Osteoblast (primary cell): ENCODE data around the gene KRT75. TPM values are rescaled to one million over a fixed set of nuclear protein-coding genes. Genes with fewer than 3 reads are reported as not detected.

Source experiments
- DNase-seq: peaks from one replicate; pipeline ENCODE4 v3.0.0; 2011; ENCODE audit warnings: low spot score, mixed read lengths; ENCODE audit not compliant: insufficient read length; ENCODE audit errors: missing footprints
- H2AFZ ChIP-seq: 2 replicates; pipeline ENCODE4 v1.6.0; 2011; ENCODE audit warnings: mild to moderate bottlenecking, low read length
- H3K27ac ChIP-seq: 2 replicates; pipeline ENCODE4 v1.5.1; 2011; ENCODE audit warnings: mild to moderate bottlenecking, low read depth, low read length, moderate library complexity
- H3K27me3 ChIP-seq: 2 replicates; pipeline ENCODE4 v1.6.0; 2012; ENCODE audit warnings: mild to moderate bottlenecking, control low read depth, inconsistent platforms, low read length, moderate library complexity; ENCODE audit not compliant: insufficient read depth
- H3K36me3 ChIP-seq: 2 replicates; pipeline ENCODE4 v1.5.1; 2011; ENCODE audit warnings: mild to moderate bottlenecking, low read length, control low read depth, moderate library complexity; ENCODE audit not compliant: insufficient read depth
- H3K4me1 ChIP-seq: 2 replicates; pipeline ENCODE4 v1.5.1; 2011; ENCODE audit warnings: mild to moderate bottlenecking, low read length, control low read depth, moderate library complexity; ENCODE audit not compliant: insufficient read depth
- H3K4me2 ChIP-seq: 2 replicates; pipeline ENCODE4 v1.6.0; 2011; ENCODE audit warnings: mild to moderate bottlenecking, low read length; ENCODE audit not compliant: insufficient read depth
- H3K4me3 ChIP-seq: fragments of 200-600 bp; sonication (generic); 3 replicates; pipeline ENCODE4 v1.5.1; 2012; ENCODE audit warnings: mild to moderate bottlenecking, low read length, inconsistent platforms; ENCODE audit not compliant: insufficient read depth
- H3K79me2 ChIP-seq: 2 replicates; pipeline ENCODE4 v1.6.0; 2012; ENCODE audit warnings: mild to moderate bottlenecking, low read length, control low read depth, inconsistent platforms; ENCODE audit not compliant: insufficient read depth
- H3K9me3 ChIP-seq: 2 replicates; pipeline ENCODE4 v1.5.1; 2011; ENCODE audit warnings: low read depth, low read length, control low read depth
- H4K20me1 ChIP-seq: 2 replicates; pipeline ENCODE4 v1.6.0; 2012; ENCODE audit warnings: mild to moderate bottlenecking, low read length, control low read depth; ENCODE audit not compliant: insufficient read depth
- total RNA-seq: library from RNA; depleted of rRNA; stranded (reverse); fragments of >200 nt; gene quantifications from 2 replicates; pipeline ENCODE4 v1.2.3, GENCODE V29; 2012
- TF ChIP-seq, protein P1 (sequence below): IDR thresholded peaks from 2 replicates; pipeline ENCODE4 v1.5.1; 2011; ENCODE audit warnings: mild to moderate bottlenecking, low read depth, low read length, moderate library complexity; ENCODE audit errors: extremely low read depth

KRT75 gene
- total RNA-seq, result under 0.01 TPM in 1 of 2 replicates, not detected in the other

- no peaks in the 10 kb centered on the region for H3K79me2 ChIP-seq
- no peak within 1 kb of the TSS for H3K4me3 ChIP-seq
- no peaks in the 10 kb centered on the region for H4K20me1 ChIP-seq
- no peaks in the 10 kb centered on the region for H3K9me3 ChIP-seq
- no peak within 1 kb of the TSS for H3K4me2 ChIP-seq
- H3K27ac ChIP-seq, result no peak within 1 kb of the TSS
- peaks cover 41% of the 10 kb centered on the region for H3K27me3 ChIP-seq
- peaks cover 5% of the 10 kb centered on the region for H3K4me1 ChIP-seq
- TF ChIP-seq, protein P1, sequence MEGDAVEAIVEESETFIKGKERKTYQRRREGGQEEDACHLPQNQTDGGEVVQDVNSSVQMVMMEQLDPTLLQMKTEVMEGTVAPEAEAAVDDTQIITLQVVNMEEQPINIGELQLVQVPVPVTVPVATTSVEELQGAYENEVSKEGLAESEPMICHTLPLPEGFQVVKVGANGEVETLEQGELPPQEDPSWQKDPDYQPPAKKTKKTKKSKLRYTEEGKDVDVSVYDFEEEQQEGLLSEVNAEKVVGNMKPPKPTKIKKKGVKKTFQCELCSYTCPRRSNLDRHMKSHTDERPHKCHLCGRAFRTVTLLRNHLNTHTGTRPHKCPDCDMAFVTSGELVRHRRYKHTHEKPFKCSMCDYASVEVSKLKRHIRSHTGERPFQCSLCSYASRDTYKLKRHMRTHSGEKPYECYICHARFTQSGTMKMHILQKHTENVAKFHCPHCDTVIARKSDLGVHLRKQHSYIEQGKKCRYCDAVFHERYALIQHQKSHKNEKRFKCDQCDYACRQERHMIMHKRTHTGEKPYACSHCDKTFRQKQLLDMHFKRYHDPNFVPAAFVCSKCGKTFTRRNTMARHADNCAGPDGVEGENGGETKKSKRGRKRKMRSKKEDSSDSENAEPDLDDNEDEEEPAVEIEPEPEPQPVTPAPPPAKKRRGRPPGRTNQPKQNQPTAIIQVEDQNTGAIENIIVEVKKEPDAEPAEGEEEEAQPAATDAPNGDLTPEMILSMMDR, result no peak
- no peaks in the 10 kb centered on the region for H3K36me3 ChIP-seq
- no peak within 1 kb of the TSS for H2AFZ ChIP-seq
- no peak for DNase-seq
Measured at GRCh38 chr12:52434081-52434733, at the start of gene KRT75. Gene KRT75 (minus strand): TSS chr12:52434371. CDS start chr12:52434304, 67 bp downstream.

GRCh38 chr12:52480073-52480472 is 45.9 kb upstream of the KRT75 start:
- TF ChIP-seq, protein P1, result no peak
- H3K4me3 ChIP-seq, result no peak overlapping the region
- no peaks in the 10 kb centered on the region for H3K9me3 ChIP-seq
- no peaks in the 10 kb centered on the region for H3K79me2 ChIP-seq
- H3K27ac ChIP-seq, result no peak overlapping the region
- DNase-seq, result no peak
- peaks cover 30% of the 10 kb centered on the region for H3K27me3 ChIP-seq
- no peaks in the 10 kb centered on the region for H3K4me1 ChIP-seq
- H2AFZ ChIP-seq, result no peak overlapping the region
- H3K4me2 ChIP-seq, result no peak overlapping the region
- no peaks in the 10 kb centered on the region for H3K36me3 ChIP-seq
- no peaks in the 10 kb centered on the region for H4K20me1 ChIP-seq

DNA sequence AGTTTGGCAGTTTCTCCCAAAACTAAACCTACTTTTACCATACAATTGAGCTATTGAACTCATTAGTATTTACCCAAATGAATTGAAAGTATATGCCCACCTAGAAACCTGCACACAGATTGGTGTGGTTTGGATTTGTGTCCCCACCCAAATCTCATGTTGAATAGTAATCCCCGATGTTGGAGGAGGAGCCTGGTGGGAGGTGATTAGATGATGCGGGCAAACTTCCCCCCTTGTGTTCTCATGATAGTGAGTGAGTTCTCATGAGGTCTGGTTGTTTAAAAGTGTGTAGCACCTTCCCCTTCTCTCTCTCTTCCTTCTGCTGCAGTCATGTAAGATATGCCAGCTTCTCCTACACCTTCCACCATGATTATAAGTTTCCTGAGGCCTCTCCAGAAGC is 43.5 kb upstream of the KRT75 start:
- TF ChIP-seq, protein P1, result no peak
- DNase-seq, result no peak
- H3K9me3 ChIP-seq, result no peaks in the 10 kb centered on the region
- no peak overlapping the region for H2AFZ ChIP-seq
- peaks cover 23% of the 10 kb centered on the region for H3K27me3 ChIP-seq
- H3K4me2 ChIP-seq, result no peak overlapping the region
- no peaks in the 10 kb centered on the region for H4K20me1 ChIP-seq
- H3K27ac ChIP-seq, result no peak overlapping the region
- no peaks in the 10 kb centered on the region for H3K79me2 ChIP-seq
- H3K4me1 ChIP-seq, result no peaks in the 10 kb centered on the region
- no peaks in the 10 kb centered on the region for H3K36me3 ChIP-seq
- H3K4me3 ChIP-seq, result no peak overlapping the region

- Histone ChIP-seq H3K4me2 (no peak overlapping the region), H3K27me3 (peaks cover 4% of the 10 kb centered on the region), H3K4me3 (no peak overlapping the region), H4K20me1 (no peaks in the 10 kb centered on the region), H3K27ac (no peak overlapping the region), H2AFZ (no peak overlapping the region), H3K36me3 (no peaks in the 10 kb centered on the region), H3K79me2 (no peaks in the 10 kb centered on the region), H3K4me1 (no peaks in the 10 kb centered on the region), H3K9me3 (no peaks in the 10 kb centered on the region)
- DNase-seq, result no peak
- TF ChIP-seq, protein P1, result no peak
Measured at GRCh38 chr12:52474212-52474611, 40.0 kb upstream of the KRT75 start.
